OCI-LY1 (cell line): Measurements from ENCODE around the gene KLHL26.

Source experiments
- CTCF ChIP-seq: fragments of 200-600 bp; sonication (generic), shearing (Covaris generic); IDR thresholded peaks from 2 replicates; pipeline ENCODE4 v1.5.1; 2017; ENCODE audit warnings: mild to moderate bottlenecking, antibody characterized with exemption, low read length, moderate library complexity, mixed read lengths
- EZH2 ChIP-seq: fragments of 200-600 bp; sonication (generic), shearing (Covaris generic); IDR thresholded peaks from 2 replicates; pipeline ENCODE4 v1.8.0; 2017; ENCODE audit warnings: borderline replicate concordance, mixed run types, mild to moderate bottlenecking, antibody characterized with exemption, low read length, moderate library complexity, mixed read lengths

- TF ChIP-seq CTCF (no peak), EZH2 (no peak)
Measured at GRCh38 chr19:18685597-18686190, 48.9 kb downstream of the KLHL26 start.
